Gastroesophageal sphincter (tissue), 4 donors: ENCODE measurements around the gene AMER3. TPM values are rescaled to one million over a fixed set of nuclear protein-coding genes. Genes with fewer than 3 reads are reported as not detected.
"Not testable (repeated sequence)": the region's sequence is repeated elsewhere in the genome, so short reads cannot be mapped to it uniquely, and the experiment has no call there.

Experiments
- ATAC-seq: fragments of 150-250 bp; one replicate; pipeline ENCODE4 v1.9.1; 2016; ENCODE audit warnings: mild to moderate bottlenecking, moderate library complexity
- H3K27ac ChIP-seq, 4 donors: fragments of 200-600 bp; sonication (generic) in 3 of 4; 1 replicate in 3 of 4; 2 replicates in 1 of 4; pipeline ENCODE4 v1.5.1; 2016 to 2019
- H3K27me3 ChIP-seq: fragments of 200-600 bp; sonication (generic); one replicate; pipeline ENCODE4 v1.5.1; 2019
- H3K36me3 ChIP-seq, 2 donors: fragments of 200-600 bp; sonication (generic); one replicate each; pipeline ENCODE4 v1.5.1; 2019; ENCODE audit warnings: control low read depth in 1 of 2
- H3K4me1 ChIP-seq, 3 donors: fragments of 200-600 bp; sonication (generic); 1 replicate in 2 of 3; 2 replicates in 1 of 3; pipeline ENCODE4 v1.5.1; 2016 to 2019; ENCODE audit warnings: control low read depth in 2 of 3
- H3K4me3 ChIP-seq, 2 donors: fragments of 200-600 bp; sonication (generic); one replicate each; pipeline ENCODE4 v1.5.1; 2019; ENCODE audit warnings: mild to moderate bottlenecking in 1 of 2, moderate library complexity in 1 of 2
- H3K9me3 ChIP-seq, 3 donors: fragments of 200-600 bp; sonication (generic); one replicate each; pipeline ENCODE4 v1.5.1; 2017 to 2019; ENCODE audit warnings: control low read depth in 2 of 3
- EP300 ChIP-seq: sonication (generic); formaldehyde crosslinking; IDR thresholded peaks from one replicate; pipeline ENCODE4 v1.6.1; 2017; ENCODE audit warnings: antibody characterized with exemption, mild to moderate bottlenecking
- POLR2A ChIP-seq, 2 donors: fragments of 450-650 bp; IDR thresholded peaks; one replicate each; pipeline ENCODE4 v1.6.1; 2017; ENCODE audit warnings: antibody characterized with exemption in 2 of 2, mild to moderate bottlenecking in 2 of 2, moderate library complexity in 1 of 2
- POLR2AphosphoS5 ChIP-seq: sonication (generic); formaldehyde crosslinking; IDR thresholded peaks from one replicate; pipeline ENCODE4 v1.6.1; 2017; ENCODE audit warnings: antibody characterized with exemption
- WGBS, 2 donors: methylation state at CpG; one replicate each; pipeline ENCODE4 v1.1.5; 2018; ENCODE audit warnings: low coverage in 1 of 2; 5-methylcytosine and 5-hydroxymethylcytosine counted together
- total RNA-seq, 4 donors: library from RNA; depleted of rRNA; stranded (reverse); fragments of >200 nt; gene quantifications; one replicate each; pipeline ENCODE4 v1.1.0, GENCODE V29; 2016
- TF ChIP-seq, protein P1 (sequence below), 4 experiments: fragments of 200-600 bp in 2 of 4; fragments of 450-650 bp in 2 of 4; sonication (generic) in 1 of 4; IDR thresholded peaks; one replicate each; pipeline ENCODE4 v1.5.1; 2017 to 2019; ENCODE audit warnings: antibody characterized with exemption in 4 of 4, mild to moderate bottlenecking in 2 of 4, moderate library complexity in 2 of 4

The AMER3 gene
- total RNA-seq, 4 donors from 2014 or later = 0.27 TPM; not detected in 3

GRCh38 chr2:130728549-130729316 is 26.6 kb upstream of the AMER3 start, which contains the start of gene GPR148:
TSS of gene GPR148 (plus strand) at chr2:130729070. CDS start at chr2:130729152, 82 bp downstream.
- WGBS, 2 donors = 60% methylated on average over 1 of the region's 8 CpGs; no CpG with 5 or more reads in 1 of the 2 donors
- Histone ChIP-seq H3K9me3 (no peaks in the 10 kb centered on the region), H3K36me3 (no peaks in the 10 kb centered on the region), H3K4me1 (peaks cover 0 to 22% (median 7%) of the 10 kb centered on the region in 3 donors), H3K27ac (peak within 1 kb of the TSS in 3 of 4 donors; percentile 60 to 82 (median 77)), H3K27me3 (peaks cover 3% of the 10 kb centered on the region), H3K4me3 (peak within 1 kb of the TSS in 1 of 2 donors; percentile 61)
- TF ChIP-seq, protein P1, sequence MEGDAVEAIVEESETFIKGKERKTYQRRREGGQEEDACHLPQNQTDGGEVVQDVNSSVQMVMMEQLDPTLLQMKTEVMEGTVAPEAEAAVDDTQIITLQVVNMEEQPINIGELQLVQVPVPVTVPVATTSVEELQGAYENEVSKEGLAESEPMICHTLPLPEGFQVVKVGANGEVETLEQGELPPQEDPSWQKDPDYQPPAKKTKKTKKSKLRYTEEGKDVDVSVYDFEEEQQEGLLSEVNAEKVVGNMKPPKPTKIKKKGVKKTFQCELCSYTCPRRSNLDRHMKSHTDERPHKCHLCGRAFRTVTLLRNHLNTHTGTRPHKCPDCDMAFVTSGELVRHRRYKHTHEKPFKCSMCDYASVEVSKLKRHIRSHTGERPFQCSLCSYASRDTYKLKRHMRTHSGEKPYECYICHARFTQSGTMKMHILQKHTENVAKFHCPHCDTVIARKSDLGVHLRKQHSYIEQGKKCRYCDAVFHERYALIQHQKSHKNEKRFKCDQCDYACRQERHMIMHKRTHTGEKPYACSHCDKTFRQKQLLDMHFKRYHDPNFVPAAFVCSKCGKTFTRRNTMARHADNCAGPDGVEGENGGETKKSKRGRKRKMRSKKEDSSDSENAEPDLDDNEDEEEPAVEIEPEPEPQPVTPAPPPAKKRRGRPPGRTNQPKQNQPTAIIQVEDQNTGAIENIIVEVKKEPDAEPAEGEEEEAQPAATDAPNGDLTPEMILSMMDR (IDR thresholded peaks at IDR 0.05) = no peak
- TF ChIP-seq POLR2A (IDR thresholded peaks at IDR 0.05) = no peak
- no peak for ATAC-seq

DNA sequence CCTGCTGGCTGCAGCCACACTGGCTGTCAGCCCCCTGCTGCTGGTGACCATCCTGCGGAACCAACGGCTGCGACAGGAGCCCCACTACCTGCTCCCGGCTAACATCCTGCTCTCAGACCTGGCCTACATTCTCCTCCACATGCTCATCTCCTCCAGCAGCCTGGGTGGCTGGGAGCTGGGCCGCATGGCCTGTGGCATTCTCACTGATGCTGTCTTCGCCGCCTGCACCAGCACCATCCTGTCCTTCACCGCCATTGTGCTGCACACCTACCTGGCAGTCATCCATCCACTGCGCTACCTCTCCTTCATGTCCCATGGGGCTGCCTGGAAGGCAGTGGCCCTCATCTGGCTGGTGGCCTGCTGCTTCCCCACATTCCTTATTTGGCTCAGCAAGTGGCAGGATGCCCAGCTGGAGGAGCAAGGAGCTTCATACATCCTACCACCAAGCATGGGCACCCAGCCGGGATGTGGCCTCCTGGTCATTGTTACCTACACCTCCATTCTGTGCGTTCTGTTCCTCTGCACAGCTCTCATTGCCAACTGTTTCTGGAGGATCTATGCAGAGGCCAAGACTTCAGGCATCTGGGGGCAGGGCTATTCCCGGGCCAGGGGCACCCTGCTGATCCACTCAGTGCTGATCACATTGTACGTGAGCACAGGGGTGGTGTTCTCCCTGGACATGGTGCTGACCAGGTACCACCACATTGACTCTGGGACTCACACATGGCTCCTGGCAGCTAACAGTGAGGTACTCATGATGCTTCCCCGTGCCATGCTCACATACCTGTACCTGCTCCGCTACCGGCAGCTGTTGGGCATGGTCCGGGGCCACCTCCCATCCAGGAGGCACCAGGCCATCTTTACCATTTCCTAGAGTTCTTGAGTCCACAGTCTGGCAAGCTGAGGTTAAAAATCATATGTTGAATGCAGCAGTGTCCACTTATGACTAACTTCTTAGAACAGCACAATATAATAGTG is 25.7 kb upstream of the AMER3 start:
- no peak for TF ChIP-seq EP300
- H3K27ac ChIP-seq = no peak overlapping the region
- no peak overlapping the region for H3K4me3 ChIP-seq
- peaks cover 0 to 22% (median 7%) of the 10 kb centered on the region in 3 donors for H3K4me1 ChIP-seq
- ATAC-seq = no peak
- H3K27me3 ChIP-seq = no peaks in the 10 kb centered on the region
- peaks cover 0 to 3% (median 0%) of the 10 kb centered on the region in 3 donors for H3K9me3 ChIP-seq
- no peaks in the 10 kb centered on the region for H3K36me3 ChIP-seq
- 83 to 94% methylated on average over 3 to 5 of the region's 17 CpGs for WGBS, 2 donors

- H3K4me1 ChIP-seq, H3K36me3 ChIP-seq, H3K4me3 ChIP-seq, H3K27me3 ChIP-seq, H3K27ac ChIP-seq, ATAC-seq: not testable (repeated sequence)
- 90 to 93% methylated on average over 3 to 11 of the region's 11 CpGs for WGBS, 2 donors
- peaks cover 0 to 16% (median 0%) of the 10 kb centered on the region in 3 donors for H3K9me3 ChIP-seq
These were observed 23.1 kb upstream of the AMER3 start for GRCh38 chr2:130732257-130732656.

DNA sequence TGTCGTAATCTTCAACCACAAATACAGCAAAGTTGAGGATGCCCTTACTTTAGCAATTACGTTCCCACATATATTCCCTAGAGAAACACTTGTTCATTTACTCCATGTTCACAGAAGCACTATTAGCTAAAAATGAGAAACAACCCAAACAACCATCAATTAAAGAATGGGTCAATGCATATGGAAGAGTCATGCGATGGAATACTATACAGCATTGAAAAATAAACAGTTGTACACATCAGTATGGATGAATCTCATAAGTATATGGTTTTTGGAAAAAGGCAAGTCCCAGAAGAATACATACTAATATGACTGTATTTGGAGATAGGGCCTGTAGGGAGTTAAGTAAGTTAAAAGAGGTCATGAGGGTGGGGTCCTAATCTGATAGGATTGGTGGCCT is 20.1 kb upstream of the AMER3 start:
- TF ChIP-seq POLR2AphosphoS5 (no peak), EP300 (no peak), POLR2A (IDR thresholded peaks at IDR 0.05) (no peak)
- TF ChIP-seq, protein P1 (IDR thresholded peaks at IDR 0.05) = no peak
- H3K27ac ChIP-seq = no peak overlapping the region
- no peak overlapping the region for H3K4me3 ChIP-seq
- ATAC-seq = no peak
- 94 to 97% methylated on average over 3 of the region's 3 CpGs for WGBS, 2 donors
- no peaks in the 10 kb centered on the region for H3K36me3 ChIP-seq
- H3K4me1 ChIP-seq = no peaks in the 10 kb centered on the region
- H3K27me3 ChIP-seq = peaks cover 17% of the 10 kb centered on the region
- peaks cover 0 to 16% (median 0%) of the 10 kb centered on the region in 3 donors for H3K9me3 ChIP-seq

DNA sequence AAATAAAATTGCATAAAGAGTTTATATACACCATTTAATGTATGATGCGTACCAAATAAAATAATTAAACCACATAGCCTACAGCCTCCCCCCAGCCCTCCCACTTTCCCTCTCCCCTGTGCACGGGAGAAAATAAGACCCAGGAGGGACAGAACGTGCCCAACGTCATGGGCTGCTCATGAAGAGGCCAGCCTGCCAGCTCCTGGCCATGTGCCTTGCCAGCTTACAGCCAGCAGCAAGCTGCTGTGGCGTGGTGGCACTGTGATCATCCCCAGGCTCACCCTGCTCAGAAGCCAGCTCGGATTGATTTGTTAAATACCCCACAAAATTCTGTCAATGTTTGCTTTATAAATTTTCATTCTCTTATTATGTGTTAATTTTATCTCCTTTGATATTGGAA is 18.9 kb upstream of the AMER3 start:
- no peak overlapping the region for H3K4me3 ChIP-seq
- no peaks in the 10 kb centered on the region for H3K36me3 ChIP-seq
- no peak for ATAC-seq
- TF ChIP-seq, protein P1 (IDR thresholded peaks at IDR 0.05) = no peak
- TF ChIP-seq POLR2A (IDR thresholded peaks at IDR 0.05) (no peak), EP300 (no peak), POLR2AphosphoS5 (no peak)
- H3K27me3 ChIP-seq = peaks cover 22% of the 10 kb centered on the region
- no peak overlapping the region for H3K27ac ChIP-seq
- H3K4me1 ChIP-seq = no peaks in the 10 kb centered on the region
- WGBS, 2 donors = 63 to 76% methylated on average over 5 to 6 of the region's 6 CpGs
- peaks cover 0 to 16% (median 0%) of the 10 kb centered on the region in 3 donors for H3K9me3 ChIP-seq
